ENCODE results near the gene FANCC. TPM values are rescaled to one million over a fixed set of nuclear protein-coding genes. Genes with fewer than 3 reads are reported as not detected.
A peak's percentile ranks its signal among the peaks of the same experiment; 100 is the strongest.

Gene FANCC
- total and polyA plus RNA-seq, 4 donors, result 8.3 to 32.4 (median 11.5) TPM

DNA sequence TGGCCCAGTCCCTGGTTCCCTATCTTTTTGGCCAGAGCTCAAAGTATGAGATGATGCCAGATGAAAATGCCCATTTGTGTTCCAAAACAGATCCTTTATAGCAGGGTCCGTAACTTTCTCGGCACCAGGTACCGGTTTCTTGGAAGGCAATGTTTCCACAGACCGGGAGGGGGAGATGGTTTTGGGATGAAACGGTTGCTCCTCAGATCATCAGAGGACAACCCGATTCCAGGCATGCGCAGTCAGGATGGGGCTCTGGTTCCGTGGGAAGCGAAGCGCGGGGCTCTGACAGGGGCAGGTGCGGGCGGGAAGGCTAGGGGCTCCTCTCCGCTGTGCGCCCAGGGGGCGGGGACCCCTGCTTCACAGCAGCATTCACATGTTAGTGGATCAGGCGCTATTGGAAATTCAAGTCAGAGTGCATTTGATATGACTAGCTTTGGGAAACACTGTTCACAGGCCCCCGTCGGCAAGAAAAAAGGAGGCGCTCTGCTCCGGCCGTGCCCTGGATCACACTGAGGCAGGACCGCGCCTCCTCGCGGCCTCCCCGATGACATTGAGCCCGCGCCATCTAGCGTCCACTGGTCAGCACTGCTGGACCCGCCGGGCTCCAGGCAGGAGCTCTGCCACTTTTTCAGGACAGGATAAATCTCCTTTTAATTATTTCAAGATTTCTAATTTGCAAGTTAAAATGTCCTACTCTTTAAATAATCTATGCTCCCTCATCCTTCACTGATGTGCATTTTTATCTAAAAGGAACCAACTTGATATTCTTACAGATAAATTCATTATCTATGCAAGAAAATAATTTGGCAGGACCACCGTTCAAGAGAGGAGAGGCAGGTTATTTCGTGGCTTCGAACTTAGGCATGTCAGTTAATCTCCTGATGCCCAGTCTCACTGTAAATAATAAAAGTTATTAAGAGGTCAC, 190.0 kb downstream of the FANCC start:
- DNase-seq (ENCODE audit: low spot score), result peak; percentile 77
- Histone ChIP-seq H3K9ac (ENCODE audit: low read depth in 1 of 2, low read length in 2 of 2) (no peak overlapping the region), H3K27ac (ENCODE audit: low read depth in 1 of 2, low read length in 2 of 2) (no peak overlapping the region), H3K27me3 (ENCODE audit: control insufficient read depth in 4 of 4, insufficient read depth in 4 of 4, low read length in 3 of 4) (no peaks in the 10 kb centered on the region), H3K4me1 (ENCODE audit: control insufficient read depth in 4 of 4, insufficient read depth in 4 of 4, low read length in 3 of 4) (peaks cover 0 to 38% (median 25%) of the 10 kb centered on the region in 4 donors), H3K4me3 (ENCODE audit: low read depth in 1 of 3, low read length in 3 of 3) (peak overlapping the region in 1 of 3 donors; percentile 18), H3K36me3 (ENCODE audit: control insufficient read depth in 4 of 4, insufficient read depth in 3 of 4, low read depth in 1 of 4, low read length in 3 of 4) (peaks cover 4 to 27% (median 17%) of the 10 kb centered on the region in 4 donors), H3K9me3 (ENCODE audit: control insufficient read depth in 4 of 4, low read length in 3 of 4) (no peaks in the 10 kb centered on the region)
- WGBS, result 32% methylated on average over 35 of the region's 35 CpGs
- no peak for TF ChIP-seq FOXA1 (IDR thresholded peaks at IDR 0.05)
- TF ChIP-seq CTCF (IDR thresholded peaks at IDR 0.05; ENCODE audit: low read depth, low read length, missing input control), result peak; percentile 93
- TF ChIP-seq RAD21 (IDR thresholded peaks at IDR 0.05), result peak; percentile 88 to 91

DNA sequence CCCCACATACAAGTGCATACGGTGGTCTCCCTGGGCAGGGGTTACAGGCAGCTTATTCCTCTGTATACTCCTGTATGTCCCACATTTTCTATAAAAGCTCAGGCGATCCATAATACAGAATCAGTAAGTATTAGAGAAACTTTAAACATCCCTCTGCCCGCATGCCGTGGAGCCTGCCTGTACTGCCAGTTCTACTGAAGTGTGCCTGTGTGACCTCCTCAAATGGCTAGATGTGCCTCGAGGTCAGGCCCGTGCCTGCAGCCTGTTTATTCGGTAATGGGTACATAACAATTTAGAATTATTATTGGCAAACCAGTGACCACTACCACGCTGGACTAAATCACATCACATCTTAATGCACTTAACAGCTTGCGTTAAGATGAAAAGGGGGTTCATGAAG, 190.8 kb downstream of the FANCC start:
- Histone ChIP-seq H3K9me3 (ENCODE audit: control insufficient read depth in 4 of 4, low read length in 3 of 4) (no peaks in the 10 kb centered on the region), H3K36me3 (ENCODE audit: control insufficient read depth in 4 of 4, insufficient read depth in 3 of 4, low read depth in 1 of 4, low read length in 3 of 4) (peaks cover 4 to 31% (median 20%) of the 10 kb centered on the region in 4 donors), H3K9ac (ENCODE audit: low read depth in 1 of 2, low read length in 2 of 2) (no peak overlapping the region), H3K27me3 (ENCODE audit: control insufficient read depth in 4 of 4, insufficient read depth in 4 of 4, low read length in 3 of 4) (no peaks in the 10 kb centered on the region), H3K4me1 (ENCODE audit: control insufficient read depth in 4 of 4, insufficient read depth in 4 of 4, low read length in 3 of 4) (peaks cover 0 to 31% (median 20%) of the 10 kb centered on the region in 4 donors), H3K4me3 (ENCODE audit: low read depth in 1 of 3, low read length in 3 of 3) (no peak overlapping the region), H3K27ac (ENCODE audit: low read depth in 1 of 2, low read length in 2 of 2) (no peak overlapping the region)
- no peak for DNase-seq (ENCODE audit: low spot score)
- TF ChIP-seq REST (IDR thresholded peaks at IDR 0.05) (no peak), NR2F2 (IDR thresholded peaks at IDR 0.05) (no peak), FOXA1 (IDR thresholded peaks at IDR 0.05) (no peak), HNF4A (conservative IDR thresholded peaks at IDR 0.05) (no peak), FOXA2 (IDR thresholded peaks at IDR 0.05) (no peak), HNF4G (IDR thresholded peaks at IDR 0.05) (no peak), GABPA (IDR thresholded peaks at IDR 0.05 in 1 of 2, conservative IDR thresholded peaks at IDR 0.05 in 1 of 2) (no peak), MAX (IDR thresholded peaks at IDR 0.05) (no peak), CTCF (IDR thresholded peaks at IDR 0.05; ENCODE audit: low read depth, low read length, missing input control) (no peak), RXRA (IDR thresholded peaks at IDR 0.05) (no peak), SP1 (IDR thresholded peaks at IDR 0.05) (no peak), YY1 (IDR thresholded peaks at IDR 0.05) (no peak), RAD21 (IDR thresholded peaks at IDR 0.05) (no peak), EGR1 (IDR thresholded peaks at IDR 0.05; ENCODE audit: low read depth in 2 of 2) (no peak)
- TF ChIP-seq, protein P1, sequence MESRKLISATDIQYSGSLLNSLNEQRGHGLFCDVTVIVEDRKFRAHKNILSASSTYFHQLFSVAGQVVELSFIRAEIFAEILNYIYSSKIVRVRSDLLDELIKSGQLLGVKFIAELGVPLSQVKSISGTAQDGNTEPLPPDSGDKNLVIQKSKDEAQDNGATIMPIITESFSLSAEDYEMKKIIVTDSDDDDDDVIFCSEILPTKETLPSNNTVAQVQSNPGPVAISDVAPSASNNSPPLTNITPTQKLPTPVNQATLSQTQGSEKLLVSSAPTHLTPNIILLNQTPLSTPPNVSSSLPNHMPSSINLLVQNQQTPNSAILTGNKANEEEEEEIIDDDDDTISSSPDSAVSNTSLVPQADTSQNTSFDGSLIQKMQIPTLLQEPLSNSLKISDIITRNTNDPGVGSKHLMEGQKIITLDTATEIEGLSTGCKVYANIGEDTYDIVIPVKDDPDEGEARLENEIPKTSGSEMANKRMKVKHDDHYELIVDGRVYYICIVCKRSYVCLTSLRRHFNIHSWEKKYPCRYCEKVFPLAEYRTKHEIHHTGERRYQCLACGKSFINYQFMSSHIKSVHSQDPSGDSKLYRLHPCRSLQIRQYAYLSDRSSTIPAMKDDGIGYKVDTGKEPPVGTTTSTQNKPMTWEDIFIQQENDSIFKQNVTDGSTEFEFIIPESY (IDR thresholded peaks at IDR 0.05), result no peak
- 91% methylated on average over 9 of the region's 9 CpGs for WGBS

Data from liver (tissue), 9 donors.